Adrenal gland (tissue), 19 donors: ENCODE results near the gene WBP11. TPM values are rescaled to one million over a fixed set of nuclear protein-coding genes. Genes with fewer than 3 reads are reported as not detected.
A peak's percentile ranks its signal among the peaks of the same experiment; 100 is the strongest.

Experiments used
- DNase-seq, 7 donors: peaks; one replicate each; pipeline ENCODE4 v3.0.0-alpha.2; 2019 to 2020
- H3K27ac ChIP-seq, 5 donors: fragments of 200-600 bp; sonication (generic) in 4 of 5; 1 replicate in 3 of 5; 2 replicates in 2 of 5; pipeline versions ENCODE4 v1.5.1 to v1.8.0; 2016 to 2020; ENCODE audit warnings: mild to moderate bottlenecking in 1 of 5
- H3K27me3 ChIP-seq: fragments of 200-600 bp; 2 replicates; pipeline ENCODE4 v1.8.0; 2021
- H3K36me3 ChIP-seq, 2 donors: fragments of 200-600 bp; replicated peaks in 1 of 2; 1 replicate in 1 of 2; 2 replicates in 1 of 2; pipeline versions ENCODE4 v1.5.1 to v1.8.0; 2018 to 2022
- H3K4me1 ChIP-seq, 2 donors: fragments of 200-600 bp; replicated peaks in 1 of 2; 1 replicate in 1 of 2; 2 replicates in 1 of 2; pipeline versions ENCODE4 v1.5.1 to v1.8.0; 2018 to 2021
- H3K4me3 ChIP-seq, 4 donors: fragments of 200-600 bp; sonication (generic) in 3 of 4; one replicate each; pipeline ENCODE4 v1.5.1; 2016 to 2018
- H3K9me3 ChIP-seq, 3 donors: fragments of 200-600 bp; sonication (generic) in 1 of 3; replicated peaks in 1 of 3; 1 replicate in 2 of 3; 2 replicates in 1 of 3; pipeline versions ENCODE4 v1.5.1 to v1.8.0; 2016 to 2021
- POLR2A ChIP-seq, 2 donors: fragments of 450-650 bp; IDR thresholded peaks; one replicate each; pipeline ENCODE4 v1.6.1; 2017; ENCODE audit warnings: antibody characterized with exemption in 2 of 2, mild to moderate bottlenecking in 2 of 2, moderate library complexity in 1 of 2
- WGBS, 4 donors: extraction: QIAGEN DNeasy Blood & Tissue Kit in 2 of 4; methylation state at CpG; one replicate each; pipeline versions ENCODE4 v1.1.5 to v1.1.7; 2013 to 2017; 5-methylcytosine and 5-hydroxymethylcytosine counted together
- intact Hi-C, 2 donors: fragments of 100-400 bp; cut with DNase I; formaldehyde crosslinking; loops; one replicate each; pipeline versions ENCODE4 v1.14.1 to v1.15.0; 2022 to 2023
- long read RNA-seq, 10 donors: library from polyadenylated mRNA in 3 of 10; unstranded in 2 of 10; stranded (forward) in 1 of 10; transcript quantifications; one replicate each; pipeline ENCODE4 v2.0.0 and lab custom pipeline, GENCODE V29; 2021 to 2026
- polyA plus RNA-seq, 3 donors: library from polyadenylated mRNA; stranded (reverse); fragments of 200-250 nt in 2 of 3; fragments of 350-450 nt in 1 of 3; fragmentation: Illumina TruSeq in 1 of 3; extraction: RNeasy Lipid Tissue Mini Kit (QIAGEN cat#74804) in 1 of 3; gene quantifications; one replicate each; pipeline ENCODE4 v1.2.3, GENCODE V29; 2013 to 2014
- total RNA-seq, 9 donors: library from RNA; depleted of rRNA in 4 of 9; stranded (reverse); fragments of >200 nt in 4 of 9; fragments of 120-200 nt in 1 of 9; fragmentation: NEBNext Ultra II Directional in 1 of 9; extraction: Animal tissue kit (Norgen Biotek cat#: 25700) in 1 of 9; gene quantifications; one replicate each; pipeline versions ENCODE4 v1.1.0 to v1.2.4, GENCODE V29; 2013 to 2023
- TF ChIP-seq, protein P1 (sequence below), 6 experiments: fragments of 450-650 bp in 4 of 6; fragments of 200-600 bp in 2 of 6; sonication (generic) in 1 of 6; IDR thresholded peaks; 1 replicate in 5 of 6; 2 replicates in 1 of 6; pipeline versions ENCODE4 v1.5.1 to v1.8.0; 2016 to 2021; ENCODE audit warnings: antibody characterized with exemption in 6 of 6, mild to moderate bottlenecking in 2 of 6, moderate library complexity in 1 of 6
- donor health status: healthy with polysubstance abuse.
- donor health status: Bipolar disorder and iron deficiency.
- donor health status: DM: yes; HTN: yes; CAD: no.
- donor health status: DM: no; HTN: no; CAD: no.
- donor health status: DM: no; HTN: no; CAD: no.
- donor health status: DM: yes; HTN: yes; CAD: no.

Gene WBP11
- total RNA-seq (100 to 1,000 TPM in 1 of 9 donors, 10 to 100 TPM in 8; 11.5 to 103 (median 29.5) TPM), polyA plus RNA-seq (100 to 1,000 TPM in 1 of 3 donors, 10 to 100 TPM in 2; 16.6 to 112 (median 20.2) TPM)
- long read RNA-seq, donor 1, full-length matches to known transcripts: 15 of 15 reads
- long read RNA-seq, donor 1, partial matches to known transcripts: 0 of 15 reads
- long read RNA-seq, donor 1, other reads (novel, unspliced or antisense): 0 of 15 reads
- long read RNA-seq, donor 2, full-length matches to known transcripts: 18 of 18 reads
- long read RNA-seq, donor 2, partial matches to known transcripts: 0 of 18 reads
- long read RNA-seq, donor 2, other reads (novel, unspliced or antisense): 0 of 18 reads
- long read RNA-seq, donor 3, full-length matches to known transcripts: 10 of 10 reads
- long read RNA-seq, donor 3, partial matches to known transcripts: 0 of 10 reads
- long read RNA-seq, donor 3, other reads (novel, unspliced or antisense): 0 of 10 reads
- long read RNA-seq, donor 4, full-length matches to known transcripts: 8 of 21 reads
- long read RNA-seq, donor 4, partial matches to known transcripts: 7 of 21 reads
- long read RNA-seq, donor 4, other reads (novel, unspliced or antisense): 6 of 21 reads
- long read RNA-seq, donor 5, full-length matches to known transcripts: 89 of 97 reads
- long read RNA-seq, donor 5, partial matches to known transcripts: 2 of 97 reads
- long read RNA-seq, donor 5, other reads (novel, unspliced or antisense): 6 of 97 reads
- long read RNA-seq, donor 6, full-length matches to known transcripts: 4 of 12 reads
- long read RNA-seq, donor 6, partial matches to known transcripts: 2 of 12 reads
- long read RNA-seq, donor 6, other reads (novel, unspliced or antisense): 6 of 12 reads
- long read RNA-seq, donor 7, full-length matches to known transcripts: 5 of 5 reads
- long read RNA-seq, donor 7, partial matches to known transcripts: 0 of 5 reads
- long read RNA-seq, donor 7, other reads (novel, unspliced or antisense): 0 of 5 reads
- long read RNA-seq, donor 8, full-length matches to known transcripts: 19 of 19 reads
- long read RNA-seq, donor 8, partial matches to known transcripts: 0 of 19 reads
- long read RNA-seq, donor 8, other reads (novel, unspliced or antisense): 0 of 19 reads
- long read RNA-seq, donor 9, full-length matches to known transcripts: 13 of 13 reads
- long read RNA-seq, donor 9, partial matches to known transcripts: 0 of 13 reads
- long read RNA-seq, donor 9, other reads (novel, unspliced or antisense): 0 of 13 reads
- long read RNA-seq, donor 10, full-length matches to known transcripts: 7 of 7 reads
- long read RNA-seq, donor 10, partial matches to known transcripts: 0 of 7 reads
- long read RNA-seq, donor 10, other reads (novel, unspliced or antisense): 0 of 7 reads

DNA sequence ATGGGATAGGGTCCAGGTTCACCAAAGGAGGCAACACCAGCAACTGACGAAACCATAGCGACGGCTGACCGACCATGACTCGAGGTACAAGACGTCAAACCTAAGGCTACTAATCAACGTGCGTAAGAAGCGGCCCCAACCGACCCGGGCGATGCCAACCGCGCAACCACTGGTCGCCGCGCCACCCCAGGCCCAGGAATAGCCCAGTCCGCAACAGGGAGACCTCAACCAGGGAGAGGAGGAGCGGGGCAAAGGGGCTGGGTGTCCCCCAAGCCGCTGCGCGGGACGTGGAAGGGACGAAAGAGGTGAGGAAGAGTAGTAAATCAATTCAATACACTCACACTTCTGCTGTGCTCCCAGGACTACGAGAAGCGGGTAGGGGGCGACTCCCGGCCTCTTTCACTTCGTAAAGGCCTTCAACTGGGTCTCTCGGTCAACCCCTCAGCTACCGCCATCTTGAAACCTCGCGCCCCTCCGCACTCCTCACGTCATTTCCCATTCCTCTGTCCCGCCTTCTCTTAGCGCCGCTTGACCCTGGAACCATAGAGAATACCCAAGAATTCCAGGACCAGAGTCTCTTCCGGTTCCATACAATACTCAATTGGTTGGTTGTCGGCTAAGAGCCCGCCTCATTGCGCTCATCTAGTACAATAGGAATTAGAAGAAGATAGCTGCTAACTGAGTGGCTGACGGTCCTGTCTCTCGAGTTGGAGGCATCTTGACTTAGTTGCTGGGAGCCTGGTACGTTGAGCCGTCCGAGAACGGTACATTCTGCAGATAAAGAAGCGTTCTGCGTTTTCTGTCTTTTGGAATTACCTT, at the start of gene WBP11, which contains the start of gene C12orf60:
Gene WBP11 (minus strand): TSS at position 468 of the 819 bp plus-strand sequence. CDS start 2,095 bp downstream, outside the sequence.
Gene C12orf60 (plus strand): TSS at position 660 of the 819 bp plus-strand sequence. CDS start 19,266 bp downstream, outside the sequence.
- H3K36me3 ChIP-seq: peaks cover 0 to 13% of the 10 kb centered on the region in 2 donors
- peak within 1 kb of the TSS; percentile 93 to 99 (median 99) for H3K27ac ChIP-seq
- intact Hi-C loops: no loop called here
- TF ChIP-seq, protein P1, sequence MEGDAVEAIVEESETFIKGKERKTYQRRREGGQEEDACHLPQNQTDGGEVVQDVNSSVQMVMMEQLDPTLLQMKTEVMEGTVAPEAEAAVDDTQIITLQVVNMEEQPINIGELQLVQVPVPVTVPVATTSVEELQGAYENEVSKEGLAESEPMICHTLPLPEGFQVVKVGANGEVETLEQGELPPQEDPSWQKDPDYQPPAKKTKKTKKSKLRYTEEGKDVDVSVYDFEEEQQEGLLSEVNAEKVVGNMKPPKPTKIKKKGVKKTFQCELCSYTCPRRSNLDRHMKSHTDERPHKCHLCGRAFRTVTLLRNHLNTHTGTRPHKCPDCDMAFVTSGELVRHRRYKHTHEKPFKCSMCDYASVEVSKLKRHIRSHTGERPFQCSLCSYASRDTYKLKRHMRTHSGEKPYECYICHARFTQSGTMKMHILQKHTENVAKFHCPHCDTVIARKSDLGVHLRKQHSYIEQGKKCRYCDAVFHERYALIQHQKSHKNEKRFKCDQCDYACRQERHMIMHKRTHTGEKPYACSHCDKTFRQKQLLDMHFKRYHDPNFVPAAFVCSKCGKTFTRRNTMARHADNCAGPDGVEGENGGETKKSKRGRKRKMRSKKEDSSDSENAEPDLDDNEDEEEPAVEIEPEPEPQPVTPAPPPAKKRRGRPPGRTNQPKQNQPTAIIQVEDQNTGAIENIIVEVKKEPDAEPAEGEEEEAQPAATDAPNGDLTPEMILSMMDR (IDR thresholded peaks at IDR 0.05): no peak
- TF ChIP-seq POLR2A (IDR thresholded peaks at IDR 0.05): peak; percentile 63 to 95
- no peaks in the 10 kb centered on the region for H3K27me3 ChIP-seq
- peak within 1 kb of the TSS; percentile 57 to 97 (median 85) for H3K4me3 ChIP-seq
- H3K9me3 ChIP-seq: no peaks in the 10 kb centered on the region
- peak; percentile 94 to 100 (median 98) for DNase-seq
- 0% methylated on average over 42 to 50 of the region's 50 CpGs for WGBS, 4 donors
- H3K4me1 ChIP-seq: peaks cover 22 to 33% of the 10 kb centered on the region in 2 donors

DNA sequence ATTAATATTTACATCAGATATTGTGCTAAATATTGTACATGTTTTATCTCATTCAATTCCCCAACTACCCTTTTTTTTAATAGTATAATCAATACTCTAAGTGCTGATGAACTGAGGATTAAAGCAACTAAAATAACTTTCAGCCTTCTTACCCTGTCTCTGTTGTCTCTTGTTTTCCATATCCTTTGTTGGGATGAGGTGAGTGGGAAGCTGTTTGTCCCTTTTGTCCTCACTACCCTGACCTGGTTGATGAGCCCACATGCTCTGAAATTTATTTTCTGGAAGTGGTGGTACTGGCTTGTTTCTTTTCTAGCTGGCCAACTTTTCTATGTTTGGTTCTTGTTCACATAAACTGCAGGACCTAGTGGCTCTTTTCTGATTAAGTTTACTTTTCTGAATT, 49.6 kb upstream of the WBP11 start:
- Histone ChIP-seq H3K9me3 (no peaks in the 10 kb centered on the region), H3K27ac (no peak overlapping the region), H3K27me3 (no peaks in the 10 kb centered on the region), H3K4me3 (no peak overlapping the region), H3K4me1 (peaks cover 0 to 8% of the 10 kb centered on the region in 2 donors), H3K36me3 (no peaks in the 10 kb centered on the region)
- no peak for DNase-seq
- intact Hi-C loops: no loop called here
- TF ChIP-seq, protein P1 (IDR thresholded peaks at IDR 0.05): no peak
- no peak for TF ChIP-seq POLR2A (IDR thresholded peaks at IDR 0.05)

DNA sequence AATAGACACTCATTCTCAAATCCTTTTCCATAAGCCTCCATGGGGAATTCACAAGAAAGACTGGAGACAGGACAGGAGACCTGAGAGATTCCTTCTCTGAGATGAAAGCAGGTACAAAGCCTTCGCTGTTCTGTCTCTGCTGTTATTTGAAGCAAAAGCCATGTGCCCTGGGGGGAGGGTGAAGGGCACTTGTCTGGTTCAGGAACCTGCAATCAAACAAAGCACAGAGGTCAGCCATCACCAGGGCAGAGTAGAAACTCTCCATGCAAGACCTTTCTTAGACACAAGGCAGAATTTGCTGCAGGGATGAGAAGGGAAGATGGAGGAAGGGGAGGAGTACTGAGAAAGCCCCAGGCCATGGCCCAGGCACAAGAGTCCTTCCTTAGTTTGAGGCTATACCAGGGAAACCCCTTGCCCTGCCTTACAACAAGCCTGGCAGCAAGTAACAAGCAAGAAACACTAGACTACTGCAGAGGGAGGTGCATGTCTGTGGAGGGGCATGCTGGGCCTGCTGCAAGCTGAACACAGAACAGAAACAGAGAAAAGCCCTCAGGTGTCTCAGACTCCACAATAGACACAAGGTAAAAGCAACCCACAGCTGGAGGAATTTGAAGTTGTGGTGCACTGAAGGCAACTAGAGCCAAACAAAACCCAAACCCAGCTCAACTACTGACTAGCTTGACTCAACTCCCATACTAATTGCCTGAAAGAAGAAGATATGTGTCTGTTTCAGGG, 47.8 kb upstream of the WBP11 start:
- no peak for TF ChIP-seq POLR2A (IDR thresholded peaks at IDR 0.05)
- TF ChIP-seq, protein P1 (IDR thresholded peaks at IDR 0.05): no peak
- Histone ChIP-seq H3K4me1 (peaks cover 14 to 22% of the 10 kb centered on the region in 2 donors), H3K27ac (no peak overlapping the region), H3K9me3 (no peaks in the 10 kb centered on the region), H3K27me3 (no peaks in the 10 kb centered on the region), H3K36me3 (no peaks in the 10 kb centered on the region), H3K4me3 (no peak overlapping the region)
- no peak for DNase-seq
- WGBS, 4 donors: 6 to 98% (median 8%) methylated on average over 1 of the region's 1 CpG; no CpG with 5 or more reads in 1 of the 4 donors
- intact Hi-C loops: no loop called here
